Activated CD4-positive, alpha-beta T cell treated with anti-CD3 and anti-CD28 coated beads, Interleukin-2, amount 10 ng/mL, durations not matched to agents 7 days and 5 days (primary cell): Measurements from ENCODE around the gene TRIM45. TPM values are rescaled to one million over a fixed set of nuclear protein-coding genes. Genes with fewer than 3 reads are reported as not detected.
"Not testable (repeated sequence)": the region's sequence is repeated elsewhere in the genome, so short reads cannot be mapped to it uniquely, and the experiment has no call there.

Source experiments
- CTCF ChIA-PET: fragments of 350-600 bp; sonication (Branson Sonifier 250); formaldehyde crosslinking; loops from one replicate; lab custom pipeline; 2021; ENCODE audit warnings: antibody characterized with exemption; lab: Charles Lee
- POLR2A ChIA-PET: fragments of 350-600 bp; sonication (Branson Sonifier 250); formaldehyde crosslinking; loops from one replicate; lab custom pipeline; 2021; ENCODE audit warnings: antibody characterized with exemption; lab: Charles Lee
- DNase-seq: peaks from one replicate; pipeline ENCODE4 v3.0.0-alpha.2; 2020
- H3K27ac Mint-ChIP-seq: one replicate; pipeline ENCODE4 v1.8.0; 2021; ENCODE audit warnings: mild to moderate bottlenecking, moderate library complexity, mixed read lengths
- H3K27me3 Mint-ChIP-seq: one replicate; pipeline ENCODE4 v1.8.0; 2021; ENCODE audit warnings: mixed read lengths
- H3K36me3 Mint-ChIP-seq: one replicate; pipeline ENCODE4 v1.8.0; 2021; ENCODE audit warnings: low read depth, mixed read lengths
- H3K4me1 Mint-ChIP-seq: one replicate; pipeline ENCODE4 v1.8.0; 2021; ENCODE audit warnings: mixed read lengths
- H3K4me3 Mint-ChIP-seq: one replicate; pipeline ENCODE4 v1.8.0; 2021; ENCODE audit warnings: mild to moderate bottlenecking, moderate library complexity, mixed read lengths
- H3K9me3 Mint-ChIP-seq: one replicate; pipeline ENCODE4 v1.8.0; 2021; ENCODE audit warnings: mixed read lengths
- total RNA-seq, 2 experiments: library from RNA; stranded (reverse); gene quantifications; one replicate each; pipeline ENCODE4 v1.2.3, GENCODE V29; 2021

TRIM45 gene
- total RNA-seq, 2 experiments from 2014 or later, result 0.33 to 0.47 TPM

DNA sequence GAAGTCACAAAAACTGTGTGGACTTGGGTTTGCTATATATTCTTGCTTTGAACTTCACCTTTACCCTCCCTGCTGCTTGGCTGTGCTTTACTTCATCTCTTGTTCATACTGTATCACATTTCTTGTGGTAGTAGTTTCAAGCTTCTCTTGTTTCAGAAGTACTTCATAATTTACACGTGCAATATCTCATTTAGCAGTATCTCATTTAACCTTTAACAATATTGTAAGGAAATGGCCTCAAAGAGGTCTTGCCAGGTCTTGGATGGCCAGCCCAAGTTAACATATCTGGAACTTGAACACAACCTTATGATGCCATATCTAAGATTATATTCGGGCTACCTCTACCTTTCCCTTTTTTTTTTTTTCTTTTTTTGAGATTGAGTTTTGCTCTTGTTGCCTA is 1.7 kb upstream of the TRIM45 start:
- POLR2A ChIA-PET, result no interaction called here
- peaks cover 27% of the 10 kb centered on the region for H3K27me3 Mint-ChIP-seq
- no peaks in the 10 kb centered on the region for H3K9me3 Mint-ChIP-seq
- DNase-seq, result no peak
- H3K4me1 Mint-ChIP-seq, result peaks cover 8% of the 10 kb centered on the region
- H3K4me3 Mint-ChIP-seq, result peak overlapping the region; percentile 2
- H3K36me3 Mint-ChIP-seq, result no peaks in the 10 kb centered on the region
- no peak overlapping the region for H3K27ac Mint-ChIP-seq
- CTCF ChIA-PET, result interaction anchor here (0.8 to 2.0 kb wide), 9 partner anchors 10 to 549 kb away, joined by 3 to 8 read pairs (median 3); no protein-coding TSS in a partner anchor

DNA sequence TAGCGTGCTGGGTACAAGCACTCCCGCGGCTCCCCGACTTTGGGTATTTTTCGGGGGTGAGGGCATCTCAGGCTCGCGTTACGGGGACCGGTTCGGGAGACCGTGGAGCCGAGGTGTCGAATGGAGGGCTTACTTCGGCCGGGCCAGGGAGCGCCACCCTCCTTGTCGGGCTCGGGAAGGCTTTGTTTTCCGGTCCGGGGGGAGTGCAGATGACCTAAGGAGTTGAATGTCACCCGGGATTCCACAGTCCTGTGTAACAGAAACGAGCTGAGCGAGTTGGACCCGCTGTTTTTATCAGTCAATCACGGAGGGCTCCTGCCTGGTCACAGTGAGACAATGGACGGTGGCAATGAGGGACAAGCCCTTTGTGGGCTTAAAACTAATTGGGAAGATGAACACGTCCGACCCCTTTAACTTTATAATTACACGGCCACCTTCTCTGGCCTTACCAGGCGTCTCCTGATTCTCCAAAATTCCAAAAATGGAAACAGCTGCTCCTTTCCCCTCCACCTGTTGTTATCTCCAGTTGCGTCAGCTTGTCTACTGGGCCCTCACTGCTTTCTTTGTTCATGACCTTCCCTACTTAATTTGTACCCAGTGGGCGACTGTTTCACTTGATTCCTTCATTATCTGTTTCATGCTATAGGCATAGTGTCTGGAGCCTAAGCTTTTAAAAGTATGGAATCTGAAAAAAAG is 929 bp upstream of the TRIM45 start:
- Mint-ChIP-seq H3K4me3 (peak overlapping the region; percentile 76), H3K9me3 (no peaks in the 10 kb centered on the region), H3K4me1 (peaks cover 8% of the 10 kb centered on the region), H3K27me3 (peaks cover 24% of the 10 kb centered on the region), H3K36me3 (no peaks in the 10 kb centered on the region), H3K27ac (no peak overlapping the region)
- ChIA-PET POLR2A (no interaction called here), CTCF (interaction anchor here (0.6 to 2.0 kb wide), 10 partner anchors 9 to 548 kb away, joined by 3 to 8 read pairs (median 3); no protein-coding TSS in a partner anchor)
- no peak for DNase-seq

GRCh38 chr1:117120774-117121588 is 568 bp downstream of the TRIM45 start:
- Mint-ChIP-seq H3K4me3 (peak overlapping the region; percentile 76), H3K4me1 (peaks cover 8% of the 10 kb centered on the region), H3K27me3 (peaks cover 17% of the 10 kb centered on the region), H3K36me3 (no peaks in the 10 kb centered on the region), H3K9me3 (no peaks in the 10 kb centered on the region), H3K27ac (no peak overlapping the region)
- no peak for DNase-seq
- ChIA-PET CTCF (interaction anchor here (1.0 kb wide), 1 partner anchor 13 kb away, joined by 3 read pairs; no protein-coding TSS in a partner anchor), POLR2A (no interaction called here)

DNA sequence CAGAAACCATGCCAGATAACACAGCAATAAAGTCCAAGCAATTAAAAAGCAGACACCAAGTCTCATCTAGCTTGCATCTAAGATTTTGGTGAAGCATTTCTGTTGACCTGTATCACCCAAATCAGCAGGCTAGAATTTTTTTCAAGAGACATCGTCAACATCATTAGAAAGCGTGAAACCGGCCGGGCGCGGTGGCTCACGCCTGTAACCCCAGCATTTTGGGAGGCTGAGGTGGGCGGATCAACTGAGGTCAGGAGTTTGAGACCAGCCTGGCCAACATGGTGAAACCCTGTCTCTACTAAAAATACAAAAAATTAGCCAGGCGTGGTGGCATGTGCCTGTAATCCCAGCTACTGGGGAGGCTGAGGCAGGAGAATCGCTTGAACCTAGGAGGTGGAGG is 2.4 kb downstream of the TRIM45 start:
- POLR2A ChIA-PET, DNase-seq, H3K4me1 Mint-ChIP-seq, H3K36me3 Mint-ChIP-seq, H3K9me3 Mint-ChIP-seq, H3K4me3 Mint-ChIP-seq, H3K27ac Mint-ChIP-seq: not testable (repeated sequence)
- peaks cover 17% of the 10 kb centered on the region for H3K27me3 Mint-ChIP-seq
- CTCF ChIA-PET, result interaction anchor here (0.6 to 1.4 kb wide), 4 partner anchors 10 to 622 kb away, joined by 3 to 5 read pairs (median 4); no protein-coding TSS in a partner anchor

DNA sequence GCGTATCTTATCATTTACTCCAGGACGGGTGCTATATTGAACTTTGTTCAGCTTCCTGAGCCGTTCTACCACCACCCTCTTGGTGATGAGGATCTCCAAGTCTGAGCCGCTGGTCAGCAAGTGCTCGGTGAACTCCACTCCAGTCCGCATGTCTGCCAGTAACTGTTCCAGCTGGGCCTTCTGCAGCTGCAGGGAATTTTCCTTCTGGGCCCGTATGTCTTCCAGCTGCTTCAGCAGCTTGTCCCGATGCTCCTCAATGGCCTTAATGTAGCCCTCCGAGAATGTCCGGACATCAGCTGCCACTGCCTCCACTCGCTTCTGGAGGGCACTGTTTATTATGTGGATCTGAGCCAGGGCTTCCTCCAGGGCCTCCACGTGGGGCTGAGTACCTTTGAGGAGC is 3.4 kb downstream of the TRIM45 start:
- Mint-ChIP-seq H3K27me3 (peaks cover 13% of the 10 kb centered on the region), H3K4me3 (no peak overlapping the region), H3K36me3 (no peaks in the 10 kb centered on the region), H3K9me3 (no peaks in the 10 kb centered on the region), H3K4me1 (peaks cover 8% of the 10 kb centered on the region), H3K27ac (no peak overlapping the region)
- DNase-seq, result no peak
- ChIA-PET CTCF (no interaction called here), POLR2A (no interaction called here)

DNA sequence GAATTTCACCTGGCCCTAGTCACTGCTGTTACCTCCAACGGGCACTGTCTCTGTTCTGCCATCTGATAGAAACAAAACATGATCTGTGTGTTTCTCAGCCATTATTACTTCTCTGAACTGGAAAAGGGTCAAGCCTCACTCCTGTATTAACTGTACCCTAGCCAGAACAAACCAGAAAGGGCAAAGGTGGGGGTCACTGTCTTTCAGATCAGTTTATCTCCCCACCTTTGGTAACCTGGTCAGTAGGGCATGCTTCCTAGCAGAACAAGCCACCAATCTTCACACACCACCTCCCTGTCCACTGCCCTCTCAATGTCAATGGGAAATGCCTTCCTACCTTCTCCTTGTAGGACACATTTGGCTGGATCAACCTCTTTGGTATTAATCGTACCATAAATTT is 3.9 kb downstream of the TRIM45 start:
- Mint-ChIP-seq H3K4me3 (no peak overlapping the region), H3K9me3 (no peaks in the 10 kb centered on the region), H3K27me3 (peaks cover 10% of the 10 kb centered on the region), H3K27ac (no peak overlapping the region), H3K4me1 (peaks cover 7% of the 10 kb centered on the region), H3K36me3 (no peaks in the 10 kb centered on the region)
- ChIA-PET POLR2A (no interaction called here), CTCF (no interaction called here)
- no peak for DNase-seq

GRCh38 chr1:117116784-117117130 is 4.8 kb downstream of the TRIM45 start:
- peaks cover 3% of the 10 kb centered on the region for H3K4me1 Mint-ChIP-seq
- no peak overlapping the region for H3K27ac Mint-ChIP-seq
- H3K27me3 Mint-ChIP-seq, result peaks cover 9% of the 10 kb centered on the region
- ChIA-PET CTCF (interaction anchor here (0.9 kb wide), 1 partner anchor 8 kb away, joined by 3 read pairs; no protein-coding TSS in a partner anchor), POLR2A (no interaction called here)
- H3K4me3 Mint-ChIP-seq, result no peak overlapping the region
- no peak for DNase-seq
- H3K36me3 Mint-ChIP-seq, result no peaks in the 10 kb centered on the region
- H3K9me3 Mint-ChIP-seq, result no peaks in the 10 kb centered on the region

- Mint-ChIP-seq H3K36me3 (no peaks in the 10 kb centered on the region), H3K4me3 (no peak overlapping the region), H3K9me3 (no peaks in the 10 kb centered on the region), H3K27ac (no peak overlapping the region), H3K27me3 (peaks cover 9% of the 10 kb centered on the region), H3K4me1 (peaks cover 2% of the 10 kb centered on the region)
- ChIA-PET POLR2A (interaction anchor here (0.7 kb wide), 1 partner anchor 458 kb away, joined by 4 read pairs; no protein-coding TSS in a partner anchor), CTCF (interaction anchor here (0.6 to 0.9 kb wide), 3 partner anchors 9 to 422 kb away, joined by 3 to 5 read pairs (median 4); no protein-coding TSS in a partner anchor)
- no peak for DNase-seq
Observed at GRCh38 chr1:117116090-117116783, 5.3 kb downstream of the TRIM45 start.

GRCh38 chr1:117114877-117115276 is 6.7 kb downstream of the TRIM45 start:
- H3K27ac Mint-ChIP-seq, result no peak overlapping the region
- ChIA-PET POLR2A (no interaction called here), CTCF (interaction anchor here (0.6 kb wide), 1 partner anchor 721 kb away, joined by 3 read pairs; no protein-coding TSS in a partner anchor)
- DNase-seq, result no peak
- H3K36me3 Mint-ChIP-seq, result no peaks in the 10 kb centered on the region
- H3K27me3 Mint-ChIP-seq, result no peaks in the 10 kb centered on the region
- no peak overlapping the region for H3K4me3 Mint-ChIP-seq
- H3K9me3 Mint-ChIP-seq, result no peaks in the 10 kb centered on the region
- peaks cover 2% of the 10 kb centered on the region for H3K4me1 Mint-ChIP-seq

DNA sequence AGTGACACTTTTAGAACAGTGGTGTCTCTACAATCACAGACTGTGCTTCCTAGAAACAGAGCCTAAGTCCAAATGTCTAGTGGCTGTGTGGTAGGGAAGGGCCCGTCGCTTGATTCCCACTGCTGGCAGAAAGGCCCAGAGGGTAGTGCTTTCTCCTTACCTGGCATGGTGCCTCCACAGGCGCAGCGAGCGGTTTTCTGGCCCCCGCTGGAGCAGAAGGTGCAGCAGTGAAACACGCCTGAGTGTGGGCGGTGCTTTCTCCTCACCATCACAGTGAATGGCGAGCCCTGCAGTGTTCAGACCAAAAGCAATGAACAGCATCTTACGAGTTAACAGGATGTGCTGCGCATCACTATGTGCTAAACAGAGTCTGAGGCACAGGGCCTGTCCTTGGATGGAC is 8.3 kb downstream of the TRIM45 start:
- Mint-ChIP-seq H3K4me3 (no peak overlapping the region), H3K27me3 (no peaks in the 10 kb centered on the region), H3K9me3 (no peaks in the 10 kb centered on the region), H3K27ac (no peak overlapping the region), H3K4me1 (peaks cover 5% of the 10 kb centered on the region), H3K36me3 (peaks cover 1% of the 10 kb centered on the region)
- POLR2A ChIA-PET, result no interaction called here
- DNase-seq, result no peak
- CTCF ChIA-PET, result interaction anchor here (0.9 to 1.5 kb wide), 2 partner anchors 9 to 20 kb away, joined by 3 to 4 read pairs; no protein-coding TSS in a partner anchor

GRCh38 chr1:117112047-117112717 is 9.4 kb downstream of the TRIM45 start:
- ChIA-PET CTCF (interaction anchor here (1.0 to 1.5 kb wide), 2 partner anchors 18 to 19 kb away, joined by 3 to 4 read pairs; no protein-coding TSS in a partner anchor), POLR2A (no interaction called here)
- H3K9me3 Mint-ChIP-seq, result no peaks in the 10 kb centered on the region
- H3K36me3 Mint-ChIP-seq, result peaks cover 7% of the 10 kb centered on the region
- peaks cover 5% of the 10 kb centered on the region for H3K4me1 Mint-ChIP-seq
- no peak overlapping the region for H3K27ac Mint-ChIP-seq
- no peak for DNase-seq
- H3K4me3 Mint-ChIP-seq, result no peak overlapping the region
- H3K27me3 Mint-ChIP-seq, result no peaks in the 10 kb centered on the region

DNA sequence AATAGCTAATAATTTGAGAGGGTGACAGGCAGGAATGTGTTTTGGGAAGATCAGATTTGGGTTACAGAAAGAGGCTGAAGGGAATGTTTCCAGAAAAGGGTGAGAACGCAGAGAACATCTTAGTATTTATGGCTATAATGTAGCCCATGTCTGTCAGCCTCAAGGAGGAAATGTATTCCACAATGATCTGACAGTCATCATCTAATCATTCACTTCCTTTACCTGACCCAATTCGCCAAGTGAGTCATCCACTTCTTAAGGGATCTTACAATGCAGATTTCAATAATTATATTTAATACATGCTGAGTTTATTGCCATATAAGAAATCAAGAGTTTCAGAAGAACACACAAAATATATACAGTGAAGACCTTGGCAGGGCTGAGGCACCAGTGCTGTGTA is 10.8 kb downstream of the TRIM45 start:
- Mint-ChIP-seq H3K9me3 (peaks cover 2% of the 10 kb centered on the region), H3K4me3 (no peak overlapping the region), H3K36me3 (peaks cover 21% of the 10 kb centered on the region), H3K27ac (no peak overlapping the region), H3K4me1 (peaks cover 5% of the 10 kb centered on the region), H3K27me3 (no peaks in the 10 kb centered on the region)
- POLR2A ChIA-PET, result no interaction called here
- DNase-seq, result no peak
- CTCF ChIA-PET, result interaction anchor here (0.6 to 1.1 kb wide), 3 partner anchors 17 to 543 kb away, joined by 3 read pairs; no protein-coding TSS in a partner anchor
